ENCODE results near the gene PRDM16.

Gene PRDM16

GRCh38 chr1:3056641-3057040 is 12.4 kb upstream of the PRDM16 start:
- no peak for DNase-seq

- no peak for DNase-seq
Measured at GRCh38 chr1:3058263-3059030, 10.6 kb upstream of the PRDM16 start.

DNA sequence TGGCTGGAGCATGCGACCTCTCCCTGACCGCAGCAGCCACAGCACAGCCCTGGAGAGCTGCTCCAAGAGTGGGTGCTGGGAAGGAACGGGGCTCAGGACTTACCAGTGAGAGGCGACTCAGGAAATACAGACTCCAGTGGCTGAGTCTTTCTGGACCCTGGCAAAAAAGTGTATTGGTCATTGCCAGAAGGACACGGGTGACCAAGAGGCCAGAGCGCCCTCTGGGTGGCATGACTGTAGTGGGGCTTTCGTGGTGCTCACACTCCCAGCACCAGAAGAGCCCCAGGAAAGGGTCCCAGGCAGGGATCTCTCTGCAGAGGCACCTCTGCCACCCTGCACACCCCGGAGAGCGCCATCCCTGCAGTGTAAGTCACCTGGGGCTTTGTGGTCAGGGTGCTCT is 8.9 kb upstream of the PRDM16 start:
- DNase-seq, result no peak

DNA sequence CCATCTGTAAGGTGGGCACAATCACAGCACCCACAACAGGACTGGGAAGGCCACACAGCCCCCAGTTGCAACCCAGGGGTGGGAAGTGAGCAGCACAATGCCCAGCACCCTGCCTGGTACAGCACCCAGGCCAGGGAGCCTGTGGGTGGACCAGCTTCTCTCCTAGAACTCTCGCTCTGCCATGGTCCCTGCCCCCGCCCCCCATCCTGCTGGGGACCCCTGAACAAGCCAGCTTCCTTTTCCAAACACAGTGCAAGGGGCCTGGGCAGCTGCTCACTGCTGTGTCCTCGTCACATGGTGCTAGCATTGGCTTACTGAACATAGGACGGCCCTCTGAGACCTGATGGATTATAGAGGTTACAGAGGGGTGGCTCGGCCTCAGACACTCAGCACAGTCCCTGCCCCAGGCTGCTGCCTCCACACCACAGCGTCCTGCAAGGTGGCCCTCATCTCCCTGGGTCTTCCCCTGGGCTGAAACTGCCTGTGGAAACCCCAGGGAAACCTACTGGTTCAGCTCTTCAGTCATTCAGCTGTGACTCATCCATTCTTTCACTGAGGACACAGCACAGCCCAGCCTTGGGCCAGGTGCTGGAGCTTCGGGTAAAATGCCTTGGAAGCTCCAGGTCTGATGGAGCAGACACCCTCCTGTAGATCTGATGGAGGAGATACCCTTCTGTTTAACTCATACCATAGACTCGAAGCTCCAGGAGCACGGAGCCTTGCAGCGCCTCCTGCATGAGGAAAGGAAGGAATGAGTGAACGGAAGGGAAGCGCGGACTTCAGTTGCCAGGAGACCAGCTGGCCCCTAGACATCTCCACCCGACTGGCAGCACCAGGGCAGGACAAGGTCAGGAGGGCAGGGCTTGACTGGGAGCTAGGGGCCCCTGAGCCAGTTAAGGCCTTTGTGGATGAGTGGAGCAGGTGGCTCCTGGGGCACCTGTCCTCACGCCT is 8.1 kb upstream of the PRDM16 start:
- DNase-seq, result no peak

DNA sequence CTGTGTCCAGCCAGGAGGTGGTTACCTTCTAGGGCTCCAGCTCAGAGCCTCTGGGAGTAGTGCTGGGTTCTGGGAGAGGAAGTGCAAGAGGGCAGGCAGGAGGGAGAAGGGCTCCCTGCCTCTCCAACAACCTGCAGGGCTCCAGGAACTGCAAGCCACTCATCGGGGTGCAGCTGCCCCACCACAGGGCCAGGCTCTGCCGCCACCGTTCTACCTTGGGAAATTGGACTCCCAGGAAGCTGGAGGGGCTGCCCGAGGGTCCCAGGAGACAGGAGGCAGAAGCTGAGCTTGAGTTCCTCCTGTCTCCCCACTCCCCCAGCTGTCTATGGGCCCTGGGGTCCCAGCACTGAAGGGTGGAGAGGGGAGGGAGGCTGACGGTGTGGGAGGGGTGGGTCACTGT is 7.4 kb upstream of the PRDM16 start:
- no peak for DNase-seq

DNA sequence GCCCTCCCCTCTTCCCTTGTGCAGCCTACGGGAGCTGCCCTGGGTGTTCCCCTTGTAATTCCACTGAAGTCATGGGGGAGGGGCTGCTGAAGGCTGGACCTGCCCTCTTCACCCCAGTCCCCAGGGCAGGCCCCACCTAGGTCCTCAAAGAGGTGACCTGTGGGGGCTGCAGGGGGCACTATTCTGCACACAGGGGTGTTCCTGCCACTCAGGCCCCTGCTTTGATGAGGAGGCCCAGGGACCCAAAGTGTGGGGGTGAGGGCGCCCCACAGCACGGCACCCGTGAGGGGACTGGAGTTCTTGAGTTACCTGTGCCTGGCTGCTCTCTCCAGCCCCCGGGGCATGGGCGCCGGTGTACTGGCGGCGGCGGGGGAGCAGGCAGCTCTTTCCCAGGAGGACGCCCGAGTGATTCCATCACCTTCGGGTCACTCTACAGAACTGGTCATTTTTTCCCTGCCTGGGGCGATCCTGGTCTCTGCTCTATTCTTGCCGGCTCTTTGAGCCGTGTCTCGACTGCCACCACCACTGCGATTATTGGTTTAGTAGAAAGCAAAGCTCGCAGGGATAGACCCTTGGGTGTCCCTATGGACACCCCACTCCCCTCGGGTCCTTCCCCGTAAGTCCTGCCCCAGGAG is 6.9 kb upstream of the PRDM16 start:
- no peak for DNase-seq

DNA sequence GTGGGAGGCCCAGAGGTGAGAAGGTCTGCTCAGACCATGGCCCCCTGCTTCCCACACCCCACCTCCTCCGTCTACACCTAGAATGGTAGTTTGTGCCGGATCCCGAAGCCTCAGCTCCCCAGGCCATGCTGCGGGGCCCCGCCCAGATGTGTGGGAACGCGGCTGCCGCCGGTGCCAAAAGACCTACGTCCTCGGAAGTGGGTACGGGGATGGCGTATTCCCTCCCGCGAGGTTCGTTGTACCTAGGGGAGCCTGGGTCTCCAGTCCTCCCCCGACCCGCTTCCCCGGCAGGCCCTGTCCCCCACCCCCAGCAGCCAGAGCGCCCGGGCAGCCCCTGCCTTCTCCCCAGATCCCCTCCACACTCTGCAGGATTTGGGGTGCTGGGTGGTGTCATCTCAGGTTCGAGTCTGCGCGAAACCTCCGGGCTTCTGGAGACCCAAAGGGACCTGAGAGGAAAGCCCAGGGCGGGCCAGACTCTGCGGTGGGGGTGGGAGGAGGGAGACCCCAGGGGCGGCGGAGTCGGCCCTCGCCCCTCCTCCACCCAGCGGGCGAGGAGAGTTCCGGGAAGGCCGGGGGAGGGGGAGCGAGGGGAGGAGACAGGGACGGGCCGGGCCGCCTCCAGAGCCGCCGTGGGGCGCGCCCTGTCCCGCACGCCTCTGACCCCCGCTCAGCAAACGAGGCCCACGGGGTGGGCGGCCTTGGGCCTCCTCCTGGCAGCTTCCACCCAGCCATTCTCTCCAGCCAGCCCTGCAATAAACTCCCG is 6.2 kb upstream of the PRDM16 start:
- DNase-seq, result no peak

DNA sequence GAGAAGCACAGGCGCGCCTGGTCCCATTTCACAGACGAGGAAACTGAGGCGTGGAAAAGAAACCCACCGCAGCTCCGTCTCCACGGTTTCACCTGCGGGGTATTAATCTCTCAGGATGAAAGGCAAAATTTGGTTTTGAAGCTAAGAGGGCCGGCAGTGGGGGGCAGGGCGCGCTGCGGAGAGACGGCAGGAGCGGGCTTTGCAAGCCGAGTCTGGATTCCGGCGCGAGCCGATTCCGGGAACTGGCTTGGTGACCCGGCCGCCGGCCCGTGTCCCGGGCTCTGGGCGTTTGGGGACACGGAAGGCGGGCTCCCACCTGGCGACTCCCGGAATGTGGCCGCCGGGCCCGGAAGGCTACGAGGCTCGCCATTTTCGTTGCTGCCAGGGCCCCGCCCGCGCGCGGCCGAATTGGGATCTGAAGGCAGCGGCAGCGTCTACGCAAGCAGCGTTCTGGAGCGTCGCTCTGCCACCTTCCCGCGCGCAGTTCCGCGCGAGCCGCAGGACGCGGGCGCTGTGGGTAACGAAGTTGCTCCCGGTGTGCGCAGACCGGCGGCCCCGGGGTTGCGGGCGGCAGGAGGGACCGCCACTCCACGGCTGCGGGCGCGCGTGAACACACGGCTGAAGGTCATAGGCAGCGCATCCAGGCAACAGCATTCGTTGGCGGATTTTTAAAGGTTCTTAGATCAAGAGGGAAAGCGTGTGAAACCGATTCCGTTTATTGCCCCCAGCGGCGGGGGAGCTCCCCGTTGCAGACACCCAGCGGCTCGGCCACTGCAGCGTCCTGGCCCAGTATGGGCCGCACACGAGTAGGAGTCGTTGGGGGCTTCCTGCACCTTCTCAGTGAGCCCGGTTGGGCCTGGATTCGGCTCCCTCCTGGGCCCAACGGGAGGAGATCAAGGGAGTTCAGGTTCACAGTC is 5.4 kb upstream of the PRDM16 start:
- no peak for DNase-seq

DNA sequence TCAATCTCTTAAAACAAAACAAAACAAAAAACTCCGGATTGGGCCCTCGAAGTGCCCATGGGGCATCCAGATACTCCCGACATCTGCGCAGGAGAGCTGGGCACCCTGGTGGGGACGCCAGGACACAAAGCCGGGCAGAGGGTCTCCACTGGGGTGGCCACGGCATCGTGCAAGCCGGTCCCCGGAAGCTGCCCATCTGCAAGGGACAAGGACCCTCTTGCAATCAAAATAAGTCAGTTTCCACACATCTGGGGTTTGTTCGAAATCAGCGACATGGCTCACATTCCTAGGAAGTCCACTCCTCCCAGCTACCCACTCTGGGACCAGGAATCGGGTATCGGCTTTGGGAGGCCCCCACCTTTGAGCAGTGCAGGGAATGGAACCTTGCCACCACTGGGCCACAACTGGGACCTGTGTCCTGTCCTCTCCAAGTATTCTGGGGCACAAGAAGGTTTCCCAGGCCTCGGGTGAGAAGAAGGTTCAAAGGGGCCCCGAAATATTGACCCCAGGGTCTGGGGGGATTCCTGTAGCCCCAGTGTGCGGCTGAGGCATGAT is 4.6 kb upstream of the PRDM16 start:
- no peak for DNase-seq

GRCh38 chr1:3064901-3065300 is 4.1 kb upstream of the PRDM16 start:
- DNase-seq, result no peak

- no peak for DNase-seq
Measured at GRCh38 chr1:3065396-3065795, 3.6 kb upstream of the PRDM16 start.

DNA sequence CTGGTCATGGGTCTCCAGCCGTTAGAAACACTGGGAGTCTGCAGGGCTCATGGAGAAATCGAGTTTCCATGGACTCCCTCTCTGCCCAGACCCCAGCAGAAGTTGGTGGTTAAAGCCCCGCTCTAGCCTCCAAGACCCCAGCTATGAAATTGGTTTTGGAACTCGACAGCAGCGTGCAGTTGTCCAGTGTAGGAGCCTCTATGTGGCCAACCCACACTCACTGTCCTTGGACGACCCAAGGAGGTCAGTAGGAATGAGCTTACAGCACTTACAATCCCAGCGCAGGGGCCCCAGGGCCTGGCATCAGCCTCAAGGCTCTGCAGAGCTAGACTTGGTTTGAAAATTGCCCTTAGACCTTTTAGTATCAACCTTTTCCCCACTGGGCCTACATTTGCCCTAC is 3.2 kb upstream of the PRDM16 start:
- DNase-seq, result no peak

- DNase-seq, result no peak
Measured at GRCh38 chr1:3066250-3066711, 2.7 kb upstream of the PRDM16 start.

DNA sequence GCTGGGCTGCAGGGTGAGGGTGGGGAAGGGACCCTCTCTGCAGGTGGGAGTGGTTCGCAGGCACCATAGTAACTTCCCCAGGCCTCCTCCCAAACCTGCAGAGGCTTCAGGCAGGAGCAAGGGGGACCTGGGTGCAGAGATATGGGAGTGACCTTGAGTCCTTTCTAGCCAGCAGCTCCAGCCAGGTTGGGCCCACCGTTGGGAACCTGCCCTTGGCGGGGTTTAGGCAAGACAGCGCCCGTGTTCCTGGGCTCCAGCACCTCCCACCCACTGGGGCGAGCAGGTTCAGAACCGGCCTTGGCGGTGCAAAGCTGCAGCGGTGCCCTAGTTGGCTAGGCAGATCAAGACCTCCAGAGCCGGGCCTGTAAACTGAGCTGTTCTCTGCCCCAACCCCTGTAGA is 2.2 kb upstream of the PRDM16 start:
- DNase-seq, result no peak

DNA sequence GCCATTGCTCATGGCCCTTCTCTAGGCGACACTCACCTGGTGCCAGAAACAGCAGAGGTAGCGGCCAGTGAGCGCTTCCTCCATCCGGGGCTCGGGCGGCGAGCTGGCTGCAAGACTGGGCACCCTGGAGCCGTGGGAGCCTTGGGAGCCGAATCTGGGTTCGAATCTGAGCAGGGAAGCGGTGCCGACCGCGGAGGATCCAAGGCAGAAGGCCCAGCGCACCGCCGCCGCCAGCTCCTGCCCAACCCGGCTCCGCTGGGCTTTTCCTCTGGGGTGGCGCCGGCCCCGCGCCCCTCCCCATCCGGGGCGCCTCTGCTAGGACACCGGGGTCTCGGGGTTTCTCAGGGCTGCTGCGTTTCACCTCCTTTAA is 1.7 kb upstream of the PRDM16 start:
- DNase-seq, result no peak

- no peak for DNase-seq
Measured at GRCh38 chr1:3067671-3068563, 1.1 kb upstream of the PRDM16 start.

DNA sequence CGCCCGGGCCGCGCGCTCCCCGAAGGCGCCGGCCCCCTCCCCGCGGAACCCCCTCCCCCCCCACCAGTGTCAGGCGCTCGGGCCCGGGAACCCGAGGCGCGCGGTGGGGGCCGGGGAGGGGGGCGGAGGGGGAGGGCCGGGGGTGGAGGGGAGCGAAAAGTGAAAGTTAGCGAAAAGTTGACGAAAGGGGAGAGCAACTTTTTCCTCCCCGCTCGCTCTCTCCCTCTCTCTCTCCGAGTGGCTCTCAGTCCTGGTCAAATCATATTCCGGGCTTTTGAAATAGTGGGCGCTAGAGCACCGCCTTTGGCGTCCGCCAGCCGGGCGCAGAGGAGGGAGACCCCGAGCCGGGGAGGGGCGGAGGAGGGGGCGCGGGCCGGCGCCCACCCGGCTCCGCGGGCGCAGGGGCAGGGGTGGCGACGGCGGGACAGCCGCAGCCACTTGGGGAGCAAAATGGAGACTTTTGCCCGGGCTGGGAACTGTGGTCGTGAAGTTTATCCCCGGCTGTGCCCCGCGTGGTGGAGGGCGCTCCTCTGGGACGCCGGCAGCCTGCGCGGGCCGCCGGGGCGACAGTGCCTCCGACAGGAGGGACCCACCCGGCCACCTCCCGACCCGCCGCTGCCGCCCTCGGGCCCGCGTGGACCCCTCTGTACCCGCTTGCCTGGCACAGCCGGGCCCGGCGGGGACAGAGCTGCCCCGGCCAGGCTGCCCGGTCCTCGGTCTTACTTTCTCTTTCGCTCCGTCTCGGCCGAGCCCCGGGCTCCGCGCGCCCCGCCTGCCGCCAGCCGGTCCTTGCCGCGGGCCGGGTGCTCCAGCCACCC is 697 bp downstream of the PRDM16 start:
- no peak for DNase-seq

DNA sequence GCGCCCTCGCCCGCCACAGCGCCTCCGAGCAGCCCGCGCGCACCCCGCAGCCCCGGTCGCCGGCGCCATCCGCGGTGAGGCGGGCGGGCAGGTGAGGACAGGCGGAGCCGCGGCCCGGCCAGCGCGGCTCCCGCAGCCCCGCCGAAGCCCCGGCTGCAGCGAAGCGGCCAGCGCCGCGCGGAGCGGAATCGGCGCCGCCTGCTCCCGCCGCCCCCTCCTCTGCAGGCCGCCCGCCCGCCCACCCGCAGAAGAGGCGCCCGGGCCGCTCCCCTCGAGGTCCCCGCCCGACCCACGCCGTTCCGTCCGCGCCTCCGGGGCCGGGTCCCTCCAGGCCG is 1.3 kb downstream of the PRDM16 start:
- no peak for DNase-seq

Data from GOT3 (cell line).